HepG2 (cell line): Measurements from ENCODE around the gene HOXC10. TPM values are rescaled to one million over a fixed set of nuclear protein-coding genes. Genes with fewer than 3 reads are reported as not detected.

Source experiments
- ETV5 ChIP-seq: IDR thresholded peaks from 2 replicates; pipeline ENCODE4 v1.6.1; 2018; ENCODE audit warnings: missing biosample characterization, missing genetic modification reagents, inconsistent platforms, borderline replicate concordance
- FOXA1 ChIP-seq, 2 experiments: fragments of 450-650 bp in 1 of 2; sonication (generic) in 1 of 2; formaldehyde crosslinking in 1 of 2; IDR thresholded peaks; 2 replicates each; pipeline versions ENCODE4 v1.4.0 to v1.6.1; 2016 to 2020; ENCODE audit warnings: missing genetic modification reagents in 1 of 2
- GABPB1 ChIP-seq: IDR thresholded peaks from 2 replicates; pipeline ENCODE4 v1.6.1; 2016; ENCODE audit warnings: mild to moderate bottlenecking, missing genetic modification reagents, moderate library complexity, missing compliant biosample characterization
- HOXD1 ChIP-seq: sonication (generic); formaldehyde crosslinking; IDR thresholded peaks from 2 replicates; pipeline ENCODE4 v1.5.0; 2020; ENCODE audit warnings: missing genetic modification reagents
- KLF11 ChIP-seq: IDR thresholded peaks from 2 replicates; pipeline ENCODE4 v1.6.1; 2016; ENCODE audit warnings: missing compliant biosample characterization
- MAFK ChIP-seq, 2 experiments: IDR thresholded peaks in 1 of 2; conservative IDR thresholded peaks in 1 of 2; 2 replicates each; pipeline ENCODE4 v1.6.1; 2011; ENCODE audit warnings: improper control_type of control experiment in 2 of 2, low read length in 2 of 2
- MATR3 ChIP-seq: sonication (generic); formaldehyde crosslinking; IDR thresholded peaks from 2 replicates; pipeline ENCODE4 v1.4.0; 2020; ENCODE audit warnings: missing genetic modification reagents
- MAX ChIP-seq: IDR thresholded peaks from 2 replicates; pipeline ENCODE4 v1.6.1; 2012; ENCODE audit warnings: inconsistent platforms
- NRL ChIP-seq: sonication (generic); formaldehyde crosslinking; IDR thresholded peaks from 2 replicates; pipeline ENCODE4 v1.5.0; 2020; ENCODE audit warnings: missing genetic modification reagents, mild to moderate bottlenecking, moderate library complexity, borderline replicate concordance
- PHB2 ChIP-seq: fragments of 450-650 bp; IDR thresholded peaks from 2 replicates; pipeline ENCODE4 v1.6.1; 2018; ENCODE audit not compliant: partially characterized antibody
- PHF20 ChIP-seq: sonication (generic); formaldehyde crosslinking; IDR thresholded peaks from 2 replicates; pipeline ENCODE4 v1.5.0; 2020; ENCODE audit warnings: mild to moderate bottlenecking, missing genetic modification reagents
- UBTF ChIP-seq: sonication (generic); formaldehyde crosslinking; IDR thresholded peaks from 2 replicates; pipeline ENCODE4 v1.4.0; 2020; ENCODE audit warnings: mild to moderate bottlenecking, missing genetic modification reagents
- ZBTB10 ChIP-seq: sonication (generic); formaldehyde crosslinking; IDR thresholded peaks from 2 replicates; pipeline ENCODE4 v1.4.0; 2020; ENCODE audit warnings: missing genetic modification reagents, borderline replicate concordance
- ZBTB43 ChIP-seq: sonication (generic); formaldehyde crosslinking; conservative IDR thresholded peaks from 2 replicates; pipeline ENCODE4 v1.4.0; 2020; ENCODE audit warnings: missing genetic modification reagents
- ZFP36L1 ChIP-seq: sonication (generic); formaldehyde crosslinking; IDR thresholded peaks from 2 replicates; pipeline ENCODE4 v1.8.0; 2022; ENCODE audit warnings: mild to moderate bottlenecking, missing genetic modification reagents, moderate library complexity
- ZFP82 ChIP-seq: sonication (generic); formaldehyde crosslinking; IDR thresholded peaks from 2 replicates; pipeline ENCODE4 v1.5.1; 2020; ENCODE audit warnings: mild to moderate bottlenecking, missing genetic modification reagents, borderline replicate concordance
- ZMYM4 ChIP-seq: sonication (generic); formaldehyde crosslinking; IDR thresholded peaks from 2 replicates; pipeline ENCODE4 v1.8.1; 2023; ENCODE audit warnings: mild to moderate bottlenecking, missing genetic modification reagents
- ZNF260 ChIP-seq: sonication (generic); formaldehyde crosslinking; IDR thresholded peaks from 2 replicates; pipeline ENCODE4 v1.4.0; 2020; ENCODE audit warnings: missing genetic modification reagents, low read depth, mild to moderate bottlenecking, borderline replicate concordance
- ZNF281 ChIP-seq: sonication (generic); formaldehyde crosslinking; IDR thresholded peaks from 2 replicates; pipeline ENCODE4 v1.4.0; 2020; ENCODE audit warnings: missing genetic modification reagents, borderline replicate concordance
- ZNF670 ChIP-seq: sonication (generic); formaldehyde crosslinking; IDR thresholded peaks from 2 replicates; pipeline ENCODE4 v1.8.0; 2022; ENCODE audit warnings: mild to moderate bottlenecking, missing genetic modification reagents, borderline replicate concordance
- polyA plus RNA-seq, 8 experiments: library from polyadenylated mRNA; depleted of rRNA in 3 of 8; stranded (reverse) in 7 of 8; unstranded in 1 of 8; fragments of >200 nt; fragmentation: Illumina TruSeq in 4 of 8; extraction: Trizol in 4 of 8; gene quantifications; 2 replicates each; pipeline versions ENCODE4 v1.2.1 to v1.2.3, GENCODE V29; 2011 to 2016; ENCODE audit warnings: low read depth in 4 of 8, missing spikeins in 1 of 8, mixed read lengths in 1 of 8; ENCODE audit not compliant: insufficient read depth in 1 of 8
- total RNA-seq, 5 experiments: library from RNA; depleted of rRNA; stranded (reverse); fragments of >200 nt; fragmentation: Illumina TruSeq; extraction: Trizol; gene quantifications; 2 replicates each; pipeline ENCODE4 v1.2.3, GENCODE V29; 2016; ENCODE audit warnings: low read depth in 1 of 5

HOXC10 gene
- total and polyA plus RNA-seq, 2 of the 13 experiments (the other 11 are each of a cell fraction or from before 2014, with no cell fraction given): not detected

GRCh38 chr12:53994264-53995001 lies 9.5 kb downstream of the HOXC10 start (continued):
- peak; percentile 64 for TF ChIP-seq UBTF (CRISPR knock-in tag)
- no peak for TF ChIP-seq KLF11 (CRISPR knock-in tag)
- no peak for TF ChIP-seq FOXA1 (IDR thresholded peaks at IDR 0.05)
- TF ChIP-seq FOXA1 (CRISPR knock-in tag; IDR thresholded peaks at IDR 0.05): peak; percentile 12; the same call in 1 of the 2 replicates
- no peak for TF ChIP-seq ZNF670 (CRISPR knock-in tag)
- no peak for TF ChIP-seq ZBTB10 (CRISPR knock-in tag)
- peak; percentile 42; the same call in 1 of the 2 replicates for TF ChIP-seq ZMYM4 (CRISPR knock-in tag)
- peak; percentile 43 for TF ChIP-seq GABPB1
- TF ChIP-seq ETV5 (CRISPR knock-in tag): no peak
- TF ChIP-seq ZNF260 (CRISPR knock-in tag): no peak
- no peak for TF ChIP-seq MATR3 (CRISPR knock-in tag)
- TF ChIP-seq HOXD1 (CRISPR knock-in tag): no peak
- TF ChIP-seq ZBTB43 (CRISPR knock-in tag): no peak
- TF ChIP-seq MAFK (conservative IDR thresholded peaks at IDR 0.05 in 1 of 2, IDR thresholded peaks at IDR 0.05 in 1 of 2; ENCODE audit: low read length in 2 of 2): no peak
- TF ChIP-seq NRL (CRISPR knock-in tag): peak; percentile 54; the same call in 1 of the 2 replicates
- TF ChIP-seq MAX: peak; percentile 87
- TF ChIP-seq PHF20 (CRISPR knock-in tag): no peak
- no peak for TF ChIP-seq ZNF281 (CRISPR knock-in tag)
- no peak for TF ChIP-seq ZFP82
- no peak for TF ChIP-seq ZFP36L1 (CRISPR knock-in tag)
- TF ChIP-seq PHB2: no peak
